Adipocyte (in vitro differentiated cells): ENCODE measurements around the gene OXSR1.
A peak's percentile ranks its signal among the peaks of the same experiment; 100 is the strongest.

ENCODE experiments used
- DNase-seq: peaks from one replicate; pipeline ENCODE4 v3.0.0-alpha.2; 2015; ENCODE audit warnings: low read depth
- H3K27me3 ChIP-seq: replicated peaks from 2 replicates; pipeline ENCODE4 v1.7.0; 2013; ENCODE audit warnings: mild to moderate bottlenecking, low read length, moderate library complexity; ENCODE audit not compliant: control insufficient read depth, insufficient read depth
- H3K36me3 ChIP-seq: 2 replicates; pipeline ENCODE4 v1.7.0; 2013; ENCODE audit warnings: low read length, mild to moderate bottlenecking, moderate library complexity; ENCODE audit not compliant: control insufficient read depth, insufficient read depth, severe bottlenecking
- H3K4me1 ChIP-seq: 2 replicates; pipeline ENCODE4 v1.7.0; 2013; ENCODE audit warnings: mild to moderate bottlenecking, low read length, moderate library complexity; ENCODE audit not compliant: control insufficient read depth, insufficient read depth
- H3K4me3 ChIP-seq: 2 replicates; pipeline ENCODE4 v1.7.0; 2013; ENCODE audit warnings: mild to moderate bottlenecking, low read length, moderate library complexity
- H3K9ac ChIP-seq: 2 replicates; pipeline ENCODE4 v1.7.0; 2013; ENCODE audit warnings: mild to moderate bottlenecking, low read length, moderate library complexity
- H3K9me3 ChIP-seq: 2 replicates; pipeline ENCODE4 v1.7.0; 2013; ENCODE audit warnings: mild to moderate bottlenecking, low read length, moderate library complexity; ENCODE audit not compliant: control insufficient read depth

The OXSR1 gene

DNA sequence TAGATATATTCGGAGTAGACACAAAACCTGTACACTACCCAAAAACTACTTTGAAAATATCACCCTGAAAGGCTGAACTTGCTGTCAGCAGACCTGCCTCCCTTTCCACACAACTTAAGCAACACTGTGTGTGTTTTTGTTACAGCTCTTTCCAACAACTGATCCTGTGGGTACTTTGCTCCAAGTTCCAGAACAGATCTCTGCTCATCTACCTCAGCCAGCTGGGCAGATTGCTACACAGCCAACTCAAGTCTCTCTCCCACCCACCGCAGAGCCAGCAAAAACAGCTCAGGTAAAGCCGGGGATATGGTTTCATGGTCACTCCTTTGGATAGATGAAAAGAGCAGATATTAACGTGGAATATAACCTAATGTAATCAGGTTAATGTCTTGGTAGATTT lies 80.6 kb downstream of the OXSR1 start:
- DNase-seq: no peak
- no peaks in the 10 kb centered on the region for H3K27me3 ChIP-seq
- no peak overlapping the region for H3K4me3 ChIP-seq
- H3K4me1 ChIP-seq: peaks cover 14% of the 10 kb centered on the region
- H3K9me3 ChIP-seq: no peaks in the 10 kb centered on the region
- no peak overlapping the region for H3K9ac ChIP-seq
- peaks cover 72% of the 10 kb centered on the region for H3K36me3 ChIP-seq

DNA sequence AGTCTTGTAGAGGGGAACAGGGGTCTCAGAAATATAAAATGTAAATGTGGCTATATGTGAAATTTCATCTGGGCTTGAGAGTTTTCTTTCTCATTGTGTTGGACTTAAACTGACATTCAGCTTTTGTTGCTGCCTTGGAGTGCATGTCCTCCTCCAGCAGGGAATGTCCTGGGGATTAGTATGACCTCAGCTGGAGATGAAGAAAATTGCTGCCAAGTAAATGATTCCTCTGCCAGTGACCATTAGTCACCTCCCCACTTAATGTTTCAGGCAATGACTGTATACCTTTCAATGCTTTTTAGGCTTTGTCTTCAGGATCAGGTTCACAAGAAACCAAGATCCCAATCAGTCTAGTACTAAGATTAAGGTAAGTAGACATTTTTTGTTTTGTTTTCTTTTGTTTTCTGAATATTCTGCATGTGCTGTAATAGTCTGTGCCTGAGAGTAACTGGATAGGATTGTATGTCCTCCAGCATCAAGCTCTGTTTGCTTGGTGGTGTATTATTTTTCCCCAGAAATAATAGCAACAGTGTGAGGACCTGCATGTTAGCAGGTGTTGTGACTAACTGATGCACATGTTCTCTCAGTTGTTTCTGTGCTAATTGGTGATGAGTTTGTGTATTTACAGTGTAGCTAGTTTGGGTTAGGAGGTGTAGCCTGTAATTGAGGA lies 82.2 kb downstream of the OXSR1 start:
- Histone ChIP-seq H3K4me3 (no peak overlapping the region), H3K9ac (peak overlapping the region; percentile 54), H3K9me3 (no peaks in the 10 kb centered on the region), H3K36me3 (peaks cover 73% of the 10 kb centered on the region), H3K4me1 (peaks cover 14% of the 10 kb centered on the region), H3K27me3 (no peaks in the 10 kb centered on the region)
- peak; percentile 89 for DNase-seq

DNA sequence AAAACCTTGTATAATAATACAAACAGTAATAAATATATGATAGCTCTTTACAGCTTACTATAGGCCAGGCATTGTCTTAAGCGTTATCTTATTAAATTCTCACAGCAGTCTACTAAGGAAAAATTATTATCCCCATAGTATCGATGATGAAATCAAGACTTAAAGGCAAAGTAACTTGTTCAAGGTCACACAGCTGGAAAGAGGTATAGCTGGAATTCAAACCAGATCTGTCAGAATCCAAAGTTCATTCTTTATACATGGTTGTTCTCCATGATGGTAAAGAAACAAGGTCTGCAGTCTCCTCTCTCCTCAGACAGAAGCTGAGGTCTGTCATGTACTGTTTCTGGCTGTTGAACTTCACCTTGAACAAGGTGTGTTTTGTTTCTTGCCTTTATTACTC lies 84.9 kb downstream of the OXSR1 start:
- no peak overlapping the region for H3K9ac ChIP-seq
- peaks cover 83% of the 10 kb centered on the region for H3K36me3 ChIP-seq
- H3K27me3 ChIP-seq: no peaks in the 10 kb centered on the region
- H3K4me3 ChIP-seq: no peak overlapping the region
- H3K9me3 ChIP-seq: no peaks in the 10 kb centered on the region
- no peak for DNase-seq
- H3K4me1 ChIP-seq: peaks cover 20% of the 10 kb centered on the region

DNA sequence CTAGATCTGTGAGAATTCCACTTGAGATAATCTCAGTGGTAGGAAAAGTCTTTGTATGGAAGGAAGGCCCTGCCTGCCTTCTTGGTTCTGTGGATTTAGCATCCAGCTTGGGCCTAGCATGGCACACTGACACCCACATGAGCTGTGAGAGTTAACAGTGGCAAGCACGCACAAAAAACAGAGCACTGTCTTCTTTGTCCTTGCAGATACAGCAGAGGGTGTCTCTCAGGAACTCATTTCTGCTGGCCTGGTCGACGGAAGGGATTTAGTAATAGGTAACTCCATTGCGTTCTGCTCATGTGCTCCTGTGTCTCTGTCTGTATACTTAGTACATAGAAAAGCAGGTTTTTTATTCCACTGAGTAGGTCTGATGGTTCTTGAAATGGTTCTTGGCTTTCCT lies 85.9 kb downstream of the OXSR1 start:
- H3K36me3 ChIP-seq: peaks cover 78% of the 10 kb centered on the region

DNA sequence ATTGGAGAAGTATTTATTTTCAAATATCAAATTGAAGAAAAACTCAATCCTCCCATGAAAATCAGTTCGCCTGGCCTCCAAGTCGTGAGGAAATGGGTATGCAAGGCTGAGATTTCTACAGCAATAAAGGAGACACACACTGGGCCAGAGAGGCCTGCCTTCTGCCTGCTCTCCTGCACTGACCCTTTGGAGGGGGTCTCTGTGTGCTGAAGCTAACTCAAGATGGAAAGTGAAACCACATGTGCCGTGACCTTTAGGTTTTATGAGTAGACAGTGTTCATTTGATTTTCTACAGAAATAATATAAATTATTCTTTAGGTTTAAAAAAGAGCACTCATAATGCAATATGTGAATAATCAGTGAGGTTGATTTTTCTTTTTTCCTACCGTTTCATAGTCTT lies 88.4 kb downstream of the OXSR1 start:
- H3K9ac ChIP-seq: no peak overlapping the region
- DNase-seq: no peak
- no peak overlapping the region for H3K4me3 ChIP-seq
- H3K9me3 ChIP-seq: no peaks in the 10 kb centered on the region
- H3K4me1 ChIP-seq: peaks cover 26% of the 10 kb centered on the region
- peaks cover 71% of the 10 kb centered on the region for H3K36me3 ChIP-seq
- no peaks in the 10 kb centered on the region for H3K27me3 ChIP-seq

More for the DNA sequence above, 85.9 kb downstream of the OXSR1 start:
- H3K9ac ChIP-seq: no peak overlapping the region
- H3K27me3 ChIP-seq: no peaks in the 10 kb centered on the region
- H3K9me3 ChIP-seq: no peaks in the 10 kb centered on the region
- DNase-seq: no peak
- peaks cover 30% of the 10 kb centered on the region for H3K4me1 ChIP-seq
- H3K4me3 ChIP-seq: no peak overlapping the region

DNA sequence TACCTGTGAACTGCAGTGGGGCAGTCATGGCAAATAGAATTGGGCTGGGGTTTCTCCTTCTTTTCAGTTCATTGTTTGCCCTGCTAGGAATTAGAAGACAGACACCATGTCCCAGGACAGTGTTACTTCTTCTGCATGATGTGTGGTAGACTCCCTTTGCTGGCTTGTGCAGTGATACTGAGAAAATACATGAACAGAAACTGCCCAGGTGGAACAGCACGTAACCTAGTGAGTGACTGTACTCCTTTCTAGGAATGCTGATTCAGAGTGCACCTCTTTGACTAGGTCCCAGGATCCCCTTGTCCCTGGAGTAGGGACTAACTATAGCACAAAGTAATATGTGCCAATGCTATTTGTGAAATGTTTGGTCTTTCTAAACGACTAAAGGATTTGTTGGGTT lies 89.5 kb downstream of the OXSR1 start:
- H3K36me3 ChIP-seq: peaks cover 62% of the 10 kb centered on the region

DNA sequence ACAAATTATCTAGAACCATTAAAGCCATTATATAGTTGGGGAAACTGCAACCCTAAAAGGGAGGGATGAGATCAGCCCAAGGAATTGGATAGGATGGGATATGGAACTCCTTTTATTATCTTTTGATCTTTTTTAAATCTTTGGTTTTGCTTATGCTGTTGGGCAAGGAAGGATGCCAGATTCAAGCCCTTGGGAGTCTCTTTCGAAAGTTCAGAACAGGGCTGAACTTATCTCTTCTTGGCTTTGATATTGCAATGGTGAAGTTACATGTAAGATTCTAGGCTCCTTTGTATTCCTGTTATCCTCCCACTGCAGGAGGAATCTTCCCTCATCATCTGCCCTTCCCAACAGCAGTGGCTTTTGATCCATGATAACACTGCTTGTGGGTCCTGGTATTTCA lies 90.3 kb downstream of the OXSR1 start:
- peaks cover 26% of the 10 kb centered on the region for H3K4me1 ChIP-seq
- no peak overlapping the region for H3K9ac ChIP-seq
- H3K4me3 ChIP-seq: peak overlapping the region; percentile 31
- H3K9me3 ChIP-seq: no peaks in the 10 kb centered on the region
- H3K27me3 ChIP-seq: no peaks in the 10 kb centered on the region
- peaks cover 55% of the 10 kb centered on the region for H3K36me3 ChIP-seq
- no peak for DNase-seq

More for the DNA sequence above, 89.5 kb downstream of the OXSR1 start:
- no peaks in the 10 kb centered on the region for H3K27me3 ChIP-seq
- no peak overlapping the region for H3K4me3 ChIP-seq
- DNase-seq: no peak
- H3K4me1 ChIP-seq: peaks cover 26% of the 10 kb centered on the region
- no peak overlapping the region for H3K9ac ChIP-seq
- no peaks in the 10 kb centered on the region for H3K9me3 ChIP-seq

- DNase-seq: no peak
- peaks cover 41% of the 10 kb centered on the region for H3K36me3 ChIP-seq
- no peaks in the 10 kb centered on the region for H3K27me3 ChIP-seq
- H3K4me3 ChIP-seq: no peak overlapping the region
- H3K9ac ChIP-seq: no peak overlapping the region
- H3K9me3 ChIP-seq: no peaks in the 10 kb centered on the region
- H3K4me1 ChIP-seq: peaks cover 26% of the 10 kb centered on the region
Observed at GRCh38 chr3:38257583-38257982, 92.2 kb downstream of the OXSR1 start.

- Histone ChIP-seq H3K4me1 (peaks cover 18% of the 10 kb centered on the region), H3K36me3 (peaks cover 17% of the 10 kb centered on the region), H3K9me3 (no peaks in the 10 kb centered on the region), H3K4me3 (no peak overlapping the region), H3K27me3 (no peaks in the 10 kb centered on the region), H3K9ac (no peak overlapping the region)
- DNase-seq: no peak
Observed at GRCh38 chr3:38260474-38260873, 95.1 kb downstream of the OXSR1 start.

DNA sequence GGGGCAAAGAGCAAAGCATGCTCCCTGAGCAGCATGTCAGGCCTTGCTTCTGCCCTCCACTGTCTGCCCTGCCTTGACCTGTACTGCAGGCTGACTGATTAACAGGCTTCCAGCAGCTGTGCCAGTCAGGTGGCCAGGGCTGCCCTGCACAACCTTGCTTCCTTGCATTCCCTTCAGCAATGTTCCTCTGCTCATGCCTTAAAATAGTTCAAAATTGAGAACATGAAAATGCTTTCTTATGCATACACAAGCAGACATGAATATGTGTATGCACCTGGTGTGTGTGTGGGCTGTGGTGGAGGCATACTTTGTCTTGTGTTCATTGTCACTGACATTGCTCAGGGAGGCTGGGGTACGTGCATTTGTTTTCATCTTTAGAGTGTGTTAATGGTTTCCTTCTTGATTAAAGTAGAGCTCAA lies 99.0 kb downstream of the OXSR1 start:
- H3K27me3 ChIP-seq: no peaks in the 10 kb centered on the region
- no peak overlapping the region for H3K9ac ChIP-seq
- H3K9me3 ChIP-seq: no peaks in the 10 kb centered on the region
- peaks cover 5% of the 10 kb centered on the region for H3K36me3 ChIP-seq
- no peak overlapping the region for H3K4me3 ChIP-seq
- DNase-seq: no peak
- no peaks in the 10 kb centered on the region for H3K4me1 ChIP-seq

- H3K4me3 ChIP-seq: no peak overlapping the region
- peaks cover 5% of the 10 kb centered on the region for H3K36me3 ChIP-seq
- no peaks in the 10 kb centered on the region for H3K27me3 ChIP-seq
- DNase-seq: no peak
- no peaks in the 10 kb centered on the region for H3K9me3 ChIP-seq
- H3K4me1 ChIP-seq: no peaks in the 10 kb centered on the region
- no peak overlapping the region for H3K9ac ChIP-seq
Observed at GRCh38 chr3:38264779-38265178, 99.4 kb downstream of the OXSR1 start.
